WTC11 (cell line): ENCODE measurements around the gene CLDND2.

Experiments
- ATF1 ChIP-seq: sonication (generic); formaldehyde crosslinking; IDR thresholded peaks from 2 replicates; pipeline ENCODE4 v1.8.1; 2023; ENCODE audit warnings: mild to moderate bottlenecking, moderate library complexity, missing genetic modification reagents
- CREM ChIP-seq: sonication (generic); formaldehyde crosslinking; IDR thresholded peaks from 2 replicates; pipeline ENCODE4 v1.8.1; 2022; ENCODE audit warnings: mild to moderate bottlenecking, missing genetic modification reagents, moderate library complexity
- CTCF ChIP-seq: fragments of 200-600 bp; IDR thresholded peaks from 2 replicates; pipeline ENCODE4 v1.8.0; 2022; ENCODE audit warnings: antibody characterized with exemption
- E2F4 ChIP-seq: sonication (generic); formaldehyde crosslinking; IDR thresholded peaks from 2 replicates; pipeline ENCODE4 v1.8.1; 2022; ENCODE audit warnings: low read depth, mild to moderate bottlenecking, moderate library complexity, missing genetic modification reagents, borderline replicate concordance
- EMX1 ChIP-seq: fragments of 250-450 bp; sonication (Bioruptor Pico); IDR thresholded peaks from 2 replicates; pipeline ENCODE4 v1.8.0; 2021; ENCODE audit warnings: mild to moderate bottlenecking
- HMGXB4 ChIP-seq: sonication (generic); formaldehyde crosslinking; IDR thresholded peaks from 2 replicates; pipeline ENCODE4 v1.8.1; 2023; ENCODE audit warnings: mild to moderate bottlenecking, moderate library complexity, missing genetic modification reagents
- MYBL2 ChIP-seq: sonication (generic); formaldehyde crosslinking; IDR thresholded peaks from 2 replicates; pipeline ENCODE4 v1.8.1; 2023; ENCODE audit warnings: mild to moderate bottlenecking, moderate library complexity, missing genetic modification reagents
- NR2C2 ChIP-seq: sonication (generic); formaldehyde crosslinking; IDR thresholded peaks from 2 replicates; pipeline ENCODE4 v1.8.0; 2022; ENCODE audit warnings: mild to moderate bottlenecking, missing genetic modification reagents
- TCF7 ChIP-seq: sonication (generic); formaldehyde crosslinking; IDR thresholded peaks from 2 replicates; pipeline ENCODE4 v1.8.0; 2022; ENCODE audit warnings: mild to moderate bottlenecking, low read depth, missing genetic modification reagents, moderate library complexity
- TEAD1 ChIP-seq: sonication (generic); formaldehyde crosslinking; IDR thresholded peaks from 2 replicates; pipeline ENCODE4 v1.8.0; 2022; ENCODE audit warnings: mild to moderate bottlenecking, missing genetic modification reagents
- TEAD4 ChIP-seq: sonication (generic); formaldehyde crosslinking; IDR thresholded peaks from 2 replicates; pipeline ENCODE4 v1.8.0; 2022; ENCODE audit warnings: mild to moderate bottlenecking, missing genetic modification reagents
- ZBTB21 ChIP-seq: sonication (generic); formaldehyde crosslinking; IDR thresholded peaks from 2 replicates; pipeline ENCODE4 v1.8.1; 2023; ENCODE audit warnings: mild to moderate bottlenecking, missing genetic modification reagents, borderline replicate concordance
- ZNF281 ChIP-seq: sonication (generic); formaldehyde crosslinking; IDR thresholded peaks from 2 replicates; pipeline ENCODE4 v1.8.0; 2023; ENCODE audit warnings: mild to moderate bottlenecking, missing genetic modification reagents
- ZNF425 ChIP-seq: fragments of 250-450 bp; sonication (Bioruptor Pico); conservative IDR thresholded peaks from 2 replicates; pipeline ENCODE4 v1.9.0; 2021; ENCODE audit warnings: mild to moderate bottlenecking

GRCh38 chr19:51380379-51380778 is 11.6 kb upstream of the CLDND2 start:
- TF ChIP-seq EMX1 (no peak), ATF1 (no peak), CREM (no peak), ZNF281 (CRISPR knock-in tag) (no peak), TEAD4 (CRISPR knock-in tag) (no peak), CTCF (no peak), HMGXB4 (no peak), ZBTB21 (CRISPR knock-in tag) (no peak), NR2C2 (CRISPR knock-in tag) (no peak), MYBL2 (no peak), ZNF425 (CRISPR knock-in tag) (no peak), TEAD1 (CRISPR knock-in tag) (no peak), TCF7 (CRISPR knock-in tag) (no peak), E2F4 (no peak)
